ENCODE results near the gene MYO18B. TPM values are rescaled to one million over a fixed set of nuclear protein-coding genes. Genes with fewer than 3 reads are reported as not detected.

Gene MYO18B
- total and polyA plus RNA-seq, 2 of the 4 experiments (the other 2 are of a cell fraction), result under 0.01 TPM; not detected in 1

DNA sequence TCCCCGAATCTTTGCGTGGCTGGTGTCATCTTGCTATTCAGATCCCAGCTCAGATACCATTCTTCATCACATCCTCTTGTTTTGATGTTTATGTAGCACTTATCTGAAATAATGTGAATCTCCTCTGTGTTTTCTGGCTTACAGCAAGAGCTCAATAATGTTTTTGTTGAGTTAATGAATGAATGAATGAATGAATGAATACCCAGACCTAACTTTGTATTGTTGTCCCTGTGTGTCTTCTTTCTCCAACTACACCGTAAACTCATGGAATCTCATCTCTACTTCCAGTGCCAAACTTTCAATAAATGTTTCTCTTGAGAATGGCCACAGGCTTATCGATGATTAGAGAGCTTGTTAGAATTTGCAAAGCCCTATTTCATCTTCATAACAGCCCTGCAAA lies 110.2 kb downstream of the MYO18B start:
- Histone ChIP-seq H3K27ac (ENCODE audit: insufficient read depth, low read length) (no peak overlapping the region), H2AK9ac (replicated peaks; ENCODE audit: low read depth, low read length, poor library complexity) (no peak overlapping the region), H4K20me1 (ENCODE audit: insufficient read depth, low read length) (no peaks in the 10 kb centered on the region), H2BK120ac (ENCODE audit: low read depth, low read length) (no peak overlapping the region), H2BK15ac (ENCODE audit: low read depth, low read length) (no peak overlapping the region), H3K9ac (ENCODE audit: low read depth, low read length) (no peak overlapping the region), H4K5ac (ENCODE audit: low read depth, low read length) (no peak overlapping the region), H4K8ac (ENCODE audit: low read depth in 2 of 2, low read length in 2 of 2) (no peak overlapping the region), H3K18ac (ENCODE audit: low read depth, low read length) (no peak overlapping the region), H3K4me1 (ENCODE audit: control insufficient read depth, insufficient read depth, low read length) (no peaks in the 10 kb centered on the region), H2BK20ac (ENCODE audit: low read depth, low read length) (no peak overlapping the region), H3K4me3 (ENCODE audit: insufficient read depth, low read depth, low read length) (no peak overlapping the region), H3K23ac (ENCODE audit: low read depth, low read length) (no peak overlapping the region), H2AK5ac (ENCODE audit: low read depth, low read length) (no peak overlapping the region), H2AFZ (replicated peaks; ENCODE audit: low read length, poor library complexity) (no peak overlapping the region), H3K4me2 (ENCODE audit: low read depth, low read length) (no peak overlapping the region), H3K27me3 (ENCODE audit: control insufficient read depth, insufficient read depth, low read length) (no peaks in the 10 kb centered on the region), H3K79me1 (ENCODE audit: low read depth in 1 of 2, low read length in 2 of 2) (no peaks in the 10 kb centered on the region), H3K9me1 (ENCODE audit: insufficient read depth, low read length) (no peaks in the 10 kb centered on the region), H3K9me3 (ENCODE audit: control insufficient read depth, insufficient read depth, low read length) (peaks cover 15% of the 10 kb centered on the region), H3K4ac (ENCODE audit: low read depth, low read length) (no peak overlapping the region), H2BK5ac (ENCODE audit: low read depth, low read length, poor library complexity, severe bottlenecking) (no peak overlapping the region), H3K56ac (ENCODE audit: extremely low read depth, insufficient read depth, low read length) (no peak overlapping the region), H3K36me3 (ENCODE audit: control insufficient read depth, insufficient read depth, low read length) (no peaks in the 10 kb centered on the region), H4K91ac (ENCODE audit: insufficient read depth, low read depth, low read length) (no peak overlapping the region), H3K14ac (replicated peaks; ENCODE audit: low read depth, low read length) (no peak overlapping the region)
- ChIA-PET CTCF (no interaction called here), POLR2A (ENCODE audit: unreplicated experiment) (no interaction called here)
- dilution Hi-C loops (cut with HindIII; ENCODE audit: low sequenced_read_pairs, unreplicated experiment), result no loop called here
- in situ Hi-C loops (cut with MboI; ENCODE audit: low sequenced_read_pairs), result no loop called here
- ATAC-seq (ENCODE audit: low read depth) (no peak), DNase-seq (no peak)
- no TSS peak for BruUV-seq (replicated peaks)
- no CpG with 5 or more reads among the region's 4 CpGs for WGBS, 2 experiments (ENCODE audit: extremely low coverage in 2 of 2, insufficient read length in 1 of 2)
- intact Hi-C loops (cut with micrococcal nuclease), result no loop called here
- TF ChIP-seq SMC3 (IDR thresholded peaks at IDR 0.05; ENCODE audit: low read depth, low read length) (no peak), NFE2L2 (IDR thresholded peaks at IDR 0.05; ENCODE audit: low read depth, low read length) (no peak), CEBPB (IDR thresholded peaks at IDR 0.05; ENCODE audit: low read depth, low read length) (no peak), RFX5 (IDR thresholded peaks at IDR 0.05; ENCODE audit: low read depth, low read length) (no peak), RCOR1 (IDR thresholded peaks at IDR 0.05; ENCODE audit: insufficient replicate concordance, low read length) (no peak), MAZ (IDR thresholded peaks at IDR 0.05; ENCODE audit: borderline replicate concordance, low read depth, low read length) (no peak), FOS (IDR thresholded peaks at IDR 0.05; ENCODE audit: low read depth, low read length) (no peak), BHLHE40 (IDR thresholded peaks at IDR 0.05; ENCODE audit: low read depth, low read length) (no peak), RAD21 (IDR thresholded peaks at IDR 0.05; ENCODE audit: low read length) (no peak), CHD1 (IDR thresholded peaks at IDR 0.05; ENCODE audit: low read depth, low read length) (no peak)
- TF ChIP-seq, protein P1, sequence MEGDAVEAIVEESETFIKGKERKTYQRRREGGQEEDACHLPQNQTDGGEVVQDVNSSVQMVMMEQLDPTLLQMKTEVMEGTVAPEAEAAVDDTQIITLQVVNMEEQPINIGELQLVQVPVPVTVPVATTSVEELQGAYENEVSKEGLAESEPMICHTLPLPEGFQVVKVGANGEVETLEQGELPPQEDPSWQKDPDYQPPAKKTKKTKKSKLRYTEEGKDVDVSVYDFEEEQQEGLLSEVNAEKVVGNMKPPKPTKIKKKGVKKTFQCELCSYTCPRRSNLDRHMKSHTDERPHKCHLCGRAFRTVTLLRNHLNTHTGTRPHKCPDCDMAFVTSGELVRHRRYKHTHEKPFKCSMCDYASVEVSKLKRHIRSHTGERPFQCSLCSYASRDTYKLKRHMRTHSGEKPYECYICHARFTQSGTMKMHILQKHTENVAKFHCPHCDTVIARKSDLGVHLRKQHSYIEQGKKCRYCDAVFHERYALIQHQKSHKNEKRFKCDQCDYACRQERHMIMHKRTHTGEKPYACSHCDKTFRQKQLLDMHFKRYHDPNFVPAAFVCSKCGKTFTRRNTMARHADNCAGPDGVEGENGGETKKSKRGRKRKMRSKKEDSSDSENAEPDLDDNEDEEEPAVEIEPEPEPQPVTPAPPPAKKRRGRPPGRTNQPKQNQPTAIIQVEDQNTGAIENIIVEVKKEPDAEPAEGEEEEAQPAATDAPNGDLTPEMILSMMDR (conservative IDR thresholded peaks at IDR 0.05; ENCODE audit: low read depth, low read length), result no peak
